GM10847 (cell line): Measurements from ENCODE around the gene SLFNL1.

Source experiments
- POLR2A ChIP-seq: IDR thresholded peaks from 2 replicates; pipeline ENCODE4 v1.6.1; 2011; ENCODE audit not compliant: insufficient read length; ENCODE audit errors: extremely low read depth

SLFNL1 gene

GRCh38 chr1:41025979-41026819, 4.7 kb upstream of the SLFNL1 start:
- TF ChIP-seq POLR2A: no peak

GRCh38 chr1:41024953-41025352, 3.4 kb upstream of the SLFNL1 start:
- no peak for TF ChIP-seq POLR2A

GRCh38 chr1:41023279-41023990, 1.9 kb upstream of the SLFNL1 start:
- TF ChIP-seq POLR2A: no peak

GRCh38 chr1:41022424-41022823, 899 bp upstream of the SLFNL1 start:
- TF ChIP-seq POLR2A: no peak

GRCh38 chr1:41020654-41021053, 871 bp downstream of the SLFNL1 start:
- TF ChIP-seq POLR2A: no peak

GRCh38 chr1:41020109-41020576, 1.4 kb downstream of the SLFNL1 start:
- no peak for TF ChIP-seq POLR2A

- no peak for TF ChIP-seq POLR2A
Observed at GRCh38 chr1:41019353-41019745, 2.2 kb downstream of the SLFNL1 start.

GRCh38 chr1:41018018-41018410, 3.5 kb downstream of the SLFNL1 start:
- no peak for TF ChIP-seq POLR2A

- TF ChIP-seq POLR2A: no peak
Observed at GRCh38 chr1:41017141-41018017, 4.1 kb downstream of the SLFNL1 start.

- TF ChIP-seq POLR2A: no peak
Observed at GRCh38 chr1:41015897-41016470, 5.5 kb downstream of the SLFNL1 start.

GRCh38 chr1:41015281-41015896, 6.1 kb downstream of the SLFNL1 start:
- no peak for TF ChIP-seq POLR2A

GRCh38 chr1:41014871-41015270, 6.7 kb downstream of the SLFNL1 start:
- no peak for TF ChIP-seq POLR2A

- TF ChIP-seq POLR2A: no peak
Observed at GRCh38 chr1:41013796-41014195, 7.7 kb downstream of the SLFNL1 start.

- no peak for TF ChIP-seq POLR2A
Observed at GRCh38 chr1:41013024-41013423, 8.5 kb downstream of the SLFNL1 start.

- no peak for TF ChIP-seq POLR2A
Observed at GRCh38 chr1:41010345-41010744, 11.2 kb downstream of the SLFNL1 start.

GRCh38 chr1:41009466-41009865, 12.1 kb downstream of the SLFNL1 start:
- no peak for TF ChIP-seq POLR2A
